Measurements from ENCODE around the gene UVRAG. TPM values are rescaled to one million over a fixed set of nuclear protein-coding genes. Genes with fewer than 3 reads are reported as not detected.
"Not testable (repeated sequence)": the region's sequence is repeated elsewhere in the genome, so short reads cannot be mapped to it uniquely, and the experiment has no call there.

Gene UVRAG
- total and polyA plus RNA-seq, 10 donors: 13.8 to 80.8 (median 42.9) TPM

GRCh38 chr11:75850787-75851186 is 35.8 kb downstream of the UVRAG start:
- Histone ChIP-seq H3K4me3 (no peak overlapping the region), H3K36me3 (peaks cover 0 to 38% (median 5%) of the 10 kb centered on the region in 6 donors), H3K9me3 (no peaks in the 10 kb centered on the region), H3K4me1 (peaks cover 4 to 46% (median 16%) of the 10 kb centered on the region in 6 donors), H3K27ac (peak overlapping the region in 5 of 8 donors; percentile 1 to 58 (median 37)), H3K27me3 (replicated peaks in 1 of 7) (no peaks in the 10 kb centered on the region)
- no peak for DNase-seq
- WGBS, 5 donors: 21 to 34% (median 25%) methylated on average over 3 of the region's 3 CpGs
- no peak for TF ChIP-seq POLR2AphosphoS5 (IDR thresholded peaks at IDR 0.05)
- TF ChIP-seq POLR2A (IDR thresholded peaks at IDR 0.05): no peak
- intact Hi-C loops (cut with DNase I; ENCODE audit: low total_unique reads): no loop called here

DNA sequence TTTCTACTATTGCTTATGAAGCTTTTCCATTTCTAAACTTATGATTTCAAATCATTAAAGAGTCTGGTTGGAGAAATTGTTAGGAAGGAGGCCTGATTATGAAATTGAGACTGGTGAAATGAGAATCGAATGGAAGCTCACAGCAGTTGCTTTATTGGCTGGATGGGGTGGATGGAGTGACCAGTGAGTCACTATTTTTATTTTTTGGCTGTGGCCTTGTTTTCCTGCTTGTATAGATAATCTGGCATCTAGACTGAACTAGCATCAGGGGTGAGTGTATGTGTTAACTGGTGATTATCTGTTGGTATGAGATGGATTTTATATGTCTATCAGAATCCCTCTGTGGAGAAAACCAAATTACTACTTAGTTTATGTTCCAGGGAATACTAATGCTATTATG is 36.2 kb downstream of the UVRAG start:
- intact Hi-C loops (cut with DNase I; ENCODE audit: low total_unique reads): no loop called here
- H3K4me1 ChIP-seq: peaks cover 4 to 47% (median 16%) of the 10 kb centered on the region in 6 donors
- no peak overlapping the region for H3K4me3 ChIP-seq
- no peaks in the 10 kb centered on the region for H3K27me3 ChIP-seq (replicated peaks in 1 of 7)
- H3K36me3 ChIP-seq: peaks cover 0 to 39% (median 5%) of the 10 kb centered on the region in 6 donors
- TF ChIP-seq POLR2A (IDR thresholded peaks at IDR 0.05) (no peak), POLR2AphosphoS5 (IDR thresholded peaks at IDR 0.05) (no peak)
- TF ChIP-seq, protein P1, sequence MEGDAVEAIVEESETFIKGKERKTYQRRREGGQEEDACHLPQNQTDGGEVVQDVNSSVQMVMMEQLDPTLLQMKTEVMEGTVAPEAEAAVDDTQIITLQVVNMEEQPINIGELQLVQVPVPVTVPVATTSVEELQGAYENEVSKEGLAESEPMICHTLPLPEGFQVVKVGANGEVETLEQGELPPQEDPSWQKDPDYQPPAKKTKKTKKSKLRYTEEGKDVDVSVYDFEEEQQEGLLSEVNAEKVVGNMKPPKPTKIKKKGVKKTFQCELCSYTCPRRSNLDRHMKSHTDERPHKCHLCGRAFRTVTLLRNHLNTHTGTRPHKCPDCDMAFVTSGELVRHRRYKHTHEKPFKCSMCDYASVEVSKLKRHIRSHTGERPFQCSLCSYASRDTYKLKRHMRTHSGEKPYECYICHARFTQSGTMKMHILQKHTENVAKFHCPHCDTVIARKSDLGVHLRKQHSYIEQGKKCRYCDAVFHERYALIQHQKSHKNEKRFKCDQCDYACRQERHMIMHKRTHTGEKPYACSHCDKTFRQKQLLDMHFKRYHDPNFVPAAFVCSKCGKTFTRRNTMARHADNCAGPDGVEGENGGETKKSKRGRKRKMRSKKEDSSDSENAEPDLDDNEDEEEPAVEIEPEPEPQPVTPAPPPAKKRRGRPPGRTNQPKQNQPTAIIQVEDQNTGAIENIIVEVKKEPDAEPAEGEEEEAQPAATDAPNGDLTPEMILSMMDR (IDR thresholded peaks at IDR 0.05 in 8 of 11, conservative IDR thresholded peaks at IDR 0.05 in 3 of 11): no peak
- 46 to 83% (median 56%) methylated on average over 1 of the region's 1 CpG for WGBS, 5 donors
- peak overlapping the region in 5 of 8 donors; percentile 1 to 58 (median 37) for H3K27ac ChIP-seq
- no peaks in the 10 kb centered on the region for H3K9me3 ChIP-seq
- no peak for DNase-seq

DNA sequence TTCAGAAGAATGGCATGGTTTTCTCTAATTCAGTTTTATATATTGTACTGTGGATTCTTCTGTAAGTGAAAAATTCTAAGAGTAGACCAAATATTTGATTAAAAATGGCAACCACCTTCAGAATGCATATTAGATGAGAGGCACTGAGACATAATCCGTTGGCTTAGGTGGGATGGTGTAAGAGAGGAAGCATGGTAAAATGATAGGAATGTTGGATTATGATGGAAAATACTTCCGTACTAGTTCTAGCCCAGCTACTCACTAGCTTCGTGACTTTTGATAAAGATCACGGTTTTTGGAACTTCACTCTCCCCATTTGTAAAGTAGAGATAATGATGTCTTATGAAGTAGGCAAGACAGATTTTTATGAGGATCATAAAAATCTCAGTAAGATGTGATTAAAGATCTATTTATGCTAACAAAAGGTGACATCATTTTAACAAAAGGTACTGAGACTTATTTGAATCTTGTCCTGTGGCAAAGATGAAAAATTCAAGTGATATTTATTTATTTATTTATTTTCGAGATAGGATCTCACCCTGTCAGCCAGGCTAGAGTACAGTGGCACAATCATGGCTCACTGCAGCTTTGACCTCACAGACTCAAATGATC is 37.5 kb downstream of the UVRAG start:
- Histone ChIP-seq H3K27ac (no peak overlapping the region), H3K36me3 (peaks cover 0 to 49% (median 5%) of the 10 kb centered on the region in 6 donors), H3K4me3 (no peak overlapping the region), H3K4me1 (peaks cover 4 to 45% (median 19%) of the 10 kb centered on the region in 6 donors), H3K9me3 (no peaks in the 10 kb centered on the region), H3K27me3 (replicated peaks in 1 of 7) (no peaks in the 10 kb centered on the region)
- no peak for DNase-seq
- WGBS, 5 donors: 83 to 97% (median 95%) methylated on average over 5 of the region's 5 CpGs
- TF ChIP-seq POLR2AphosphoS5 (IDR thresholded peaks at IDR 0.05): no peak
- TF ChIP-seq, protein P1 (IDR thresholded peaks at IDR 0.05 in 8 of 11, conservative IDR thresholded peaks at IDR 0.05 in 3 of 11): no peak
- TF ChIP-seq POLR2A (IDR thresholded peaks at IDR 0.05): no peak
- intact Hi-C loops (cut with DNase I; ENCODE audit: low total_unique reads): no loop called here

- H3K27me3 ChIP-seq (replicated peaks in 1 of 7); H3K9me3 ChIP-seq; intact Hi-C loops (cut with DNase I; ENCODE audit: low total_unique reads); H3K27ac ChIP-seq; H3K4me3 ChIP-seq; DNase-seq: not testable (repeated sequence)
- peaks cover 4 to 55% (median 29%) of the 10 kb centered on the region in 6 donors for H3K4me1 ChIP-seq
- H3K36me3 ChIP-seq: peaks cover 0 to 51% (median 5%) of the 10 kb centered on the region in 6 donors
- WGBS, 5 donors: 92 to 99% (median 95%) methylated on average over 4 of the region's 4 CpGs
These were observed 38.6 kb downstream of the UVRAG start for GRCh38 chr11:75853563-75853962.

DNA sequence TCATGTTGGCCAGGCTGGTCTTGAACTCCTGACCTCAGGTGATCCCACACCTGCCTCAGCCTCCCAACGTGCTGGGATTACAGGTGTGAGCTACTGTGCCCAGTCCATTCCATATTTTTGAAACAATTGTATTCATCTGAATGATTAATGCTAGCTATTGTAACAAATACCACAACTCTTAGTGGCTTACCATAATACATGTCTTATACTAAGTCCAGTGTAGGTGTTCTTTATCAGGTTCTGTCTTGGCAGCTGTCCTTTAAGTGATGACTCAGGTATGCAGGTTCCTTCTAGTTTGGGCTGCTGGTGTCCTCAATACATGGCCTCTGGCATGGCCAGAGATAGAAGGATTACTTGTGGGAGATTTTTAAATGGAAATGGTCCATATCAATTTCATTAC is 39.0 kb downstream of the UVRAG start:
- H3K4me3 ChIP-seq: no peak overlapping the region
- 82 to 94% (median 89%) methylated on average over 1 of the region's 1 CpG for WGBS, 5 donors
- H3K27me3 ChIP-seq (replicated peaks in 1 of 7): no peaks in the 10 kb centered on the region
- H3K36me3 ChIP-seq: peaks cover 0 to 55% (median 5%) of the 10 kb centered on the region in 6 donors
- peaks cover 4 to 59% (median 32%) of the 10 kb centered on the region in 6 donors for H3K4me1 ChIP-seq
- no peak overlapping the region for H3K27ac ChIP-seq
- no peak for TF ChIP-seq POLR2AphosphoS5 (IDR thresholded peaks at IDR 0.05)
- no peak for TF ChIP-seq POLR2A (IDR thresholded peaks at IDR 0.05)
- TF ChIP-seq, protein P1 (IDR thresholded peaks at IDR 0.05 in 8 of 11, conservative IDR thresholded peaks at IDR 0.05 in 3 of 11): no peak
- no peak for DNase-seq
- no peaks in the 10 kb centered on the region for H3K9me3 ChIP-seq
- intact Hi-C loops (cut with DNase I; ENCODE audit: low total_unique reads): no loop called here

Data from spleen (tissue), 11 donors.